ENCODE results near the gene LASP1NB.
"Not testable (repeated sequence)": the region's sequence is repeated elsewhere in the genome, so short reads cannot be mapped to it uniquely, and the experiment has no call there.

Gene LASP1NB

DNA sequence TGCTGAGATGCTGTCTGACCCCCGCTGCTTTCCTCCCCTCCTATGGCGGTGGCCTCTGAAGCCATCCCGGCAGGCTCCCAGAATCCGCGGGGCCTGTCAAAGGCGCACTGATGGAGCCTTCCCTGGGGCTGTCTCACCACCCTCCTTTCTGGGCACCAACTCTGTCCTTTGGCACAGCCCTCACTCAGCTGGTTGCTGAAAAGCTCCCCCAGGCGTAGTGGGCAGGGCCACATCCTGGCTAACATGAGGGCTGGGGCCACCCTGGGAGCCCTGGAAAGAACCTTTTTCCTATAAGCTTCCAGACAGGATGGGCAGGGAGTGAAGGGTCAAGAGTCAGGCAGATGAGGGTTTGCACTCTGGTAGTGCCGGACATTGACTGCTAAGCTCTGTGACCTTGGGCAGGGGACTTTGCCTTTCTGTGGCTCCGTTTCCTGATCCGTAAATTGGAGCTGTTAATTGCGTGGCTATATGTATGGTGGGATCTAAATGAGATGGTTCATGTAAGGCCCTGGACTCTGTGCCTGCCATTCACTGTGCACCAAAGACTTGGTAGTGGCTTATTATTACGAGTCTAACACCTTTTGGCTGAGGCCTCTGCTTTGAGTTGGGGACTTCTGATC is 27.6 kb upstream of the LASP1NB start:
- ATAC-seq = peak; percentile 9

DNA sequence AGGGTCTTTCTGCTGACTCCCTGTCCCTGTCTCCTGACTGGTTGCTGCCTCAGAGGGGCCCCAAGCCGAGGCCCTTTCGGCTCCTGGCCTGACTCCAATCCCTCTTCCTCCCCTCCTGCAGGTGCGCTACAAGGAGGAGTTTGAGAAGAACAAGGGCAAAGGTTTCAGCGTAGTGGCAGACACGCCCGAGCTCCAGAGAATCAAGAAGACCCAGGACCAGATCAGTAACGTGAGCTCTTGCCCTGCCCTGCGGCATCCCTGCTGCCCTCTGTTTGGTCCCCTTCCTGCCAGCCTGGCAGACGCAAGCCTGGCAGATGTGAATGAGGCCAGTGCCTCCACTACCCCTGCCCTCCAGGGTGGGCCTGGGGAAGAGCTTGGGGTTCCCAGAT is 27.1 kb upstream of the LASP1NB start:
- no peak for ATAC-seq

DNA sequence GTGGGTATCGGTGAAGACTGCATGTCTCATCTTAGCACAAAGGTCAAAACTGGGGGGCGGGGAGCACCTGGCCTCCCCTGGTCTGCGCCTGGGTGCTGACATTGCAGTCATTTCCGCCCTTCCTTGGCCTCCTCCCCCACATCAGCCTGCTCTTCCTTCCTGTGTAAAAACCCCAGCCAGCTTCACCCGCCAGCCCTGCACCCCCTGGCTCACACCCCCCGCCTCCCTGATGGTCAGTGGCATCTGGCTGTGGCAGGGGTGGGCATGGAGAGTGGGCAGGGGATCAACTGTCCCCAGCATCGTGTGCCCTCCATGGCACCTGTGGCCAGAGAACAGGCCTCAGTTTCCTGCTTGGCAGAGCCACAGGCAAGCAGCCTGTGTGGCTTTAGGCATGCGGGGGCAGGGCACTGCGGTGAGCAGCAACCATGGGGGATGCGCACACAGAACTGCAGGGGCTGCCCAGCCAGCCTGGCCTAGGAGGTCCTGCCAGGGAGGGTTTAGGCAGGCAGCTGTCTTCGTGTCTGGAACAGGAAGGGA is 26.5 kb upstream of the LASP1NB start:
- peak; percentile 46 for ATAC-seq

DNA sequence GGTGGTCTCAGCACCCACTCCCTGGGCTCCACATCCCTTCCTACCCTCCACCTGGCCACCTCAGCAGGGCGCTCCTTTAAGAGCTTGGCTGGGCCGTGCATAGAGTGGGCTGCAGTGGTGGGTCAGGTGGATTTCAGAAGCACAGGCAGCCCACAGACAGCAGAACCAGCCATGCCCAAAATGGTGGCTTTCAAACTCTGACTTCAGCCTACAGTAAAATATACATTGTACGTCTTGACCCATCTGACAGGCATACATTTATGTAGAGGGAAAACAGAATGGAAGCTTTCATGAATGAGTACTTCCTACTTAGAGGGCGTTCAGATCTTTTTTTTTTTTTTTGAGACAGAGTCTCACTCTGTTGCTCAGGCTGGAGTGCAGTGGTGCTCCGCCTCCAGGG is 26.0 kb upstream of the LASP1NB start:
- no peak for ATAC-seq

DNA sequence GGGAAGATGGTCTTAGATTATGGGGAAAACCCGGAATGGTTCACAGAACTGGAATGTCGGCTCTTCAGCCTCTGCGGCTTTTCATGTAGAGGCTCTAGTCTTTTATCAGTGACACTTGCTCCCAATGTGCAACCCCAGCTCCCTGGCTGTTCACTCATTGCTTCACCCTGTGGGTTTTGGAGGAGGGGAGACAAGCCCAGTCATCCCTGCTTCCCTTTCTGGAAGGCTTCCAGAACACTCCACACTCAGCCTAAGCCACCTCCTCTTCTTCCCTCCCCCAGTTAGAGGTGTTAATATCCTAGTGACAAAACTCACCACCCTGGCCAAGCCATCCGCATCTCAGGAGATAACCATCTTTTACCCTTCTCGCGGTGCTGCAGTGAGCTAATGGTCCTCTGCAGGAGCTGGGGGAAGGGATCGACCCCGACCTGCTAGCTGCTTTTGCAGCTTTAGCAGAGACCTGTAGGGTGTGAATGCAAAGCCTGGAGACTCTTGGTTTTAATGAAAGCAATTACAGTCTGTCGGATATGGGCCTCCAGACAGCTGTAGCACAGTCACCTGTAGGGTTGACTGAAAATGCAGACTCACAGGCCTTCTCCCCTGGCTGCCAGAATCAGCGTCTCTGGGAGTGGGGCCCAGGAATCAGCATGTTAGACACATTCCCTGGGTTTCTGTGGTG is 24.3 kb upstream of the LASP1NB start:
- ATAC-seq = peak; percentile 9

DNA sequence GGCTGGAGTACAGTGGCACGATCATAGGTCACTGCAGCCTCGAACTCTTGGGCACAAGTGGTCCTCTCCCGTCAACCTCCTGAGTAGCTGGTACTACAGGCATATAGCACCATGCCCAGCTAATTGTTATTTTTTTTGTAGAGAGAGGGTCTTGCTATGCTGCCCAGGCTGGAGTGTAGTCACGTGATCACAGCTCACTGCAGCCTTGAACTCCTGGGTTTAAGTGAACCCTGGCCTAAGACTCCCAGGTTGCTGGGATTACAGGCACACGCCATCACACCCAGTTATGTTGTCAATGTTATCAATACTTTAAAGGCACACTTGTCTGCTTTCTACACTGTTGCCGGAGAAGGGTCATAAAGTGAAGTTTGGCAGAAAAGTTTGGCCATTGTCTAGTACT is 22.0 kb upstream of the LASP1NB start:
- ATAC-seq = no peak

DNA sequence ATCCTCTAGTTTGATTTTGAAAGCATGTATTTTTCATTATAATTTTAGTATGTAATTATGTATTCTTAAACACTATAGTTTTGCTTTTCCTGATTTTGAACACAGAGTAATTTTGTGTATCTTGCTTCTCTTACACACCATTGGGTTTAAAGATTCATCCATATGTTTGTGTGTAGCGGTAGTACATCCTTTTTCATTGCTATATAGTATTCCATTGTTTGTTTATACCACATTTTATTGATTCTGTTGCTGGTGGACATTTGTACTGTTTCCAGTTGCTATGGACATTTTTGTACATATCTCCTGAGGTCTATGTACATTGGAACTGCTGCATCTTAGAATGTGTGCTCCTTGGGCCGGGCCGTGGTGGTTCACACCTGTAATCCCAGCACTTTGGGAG is 20.5 kb upstream of the LASP1NB start:
- ATAC-seq = no peak

DNA sequence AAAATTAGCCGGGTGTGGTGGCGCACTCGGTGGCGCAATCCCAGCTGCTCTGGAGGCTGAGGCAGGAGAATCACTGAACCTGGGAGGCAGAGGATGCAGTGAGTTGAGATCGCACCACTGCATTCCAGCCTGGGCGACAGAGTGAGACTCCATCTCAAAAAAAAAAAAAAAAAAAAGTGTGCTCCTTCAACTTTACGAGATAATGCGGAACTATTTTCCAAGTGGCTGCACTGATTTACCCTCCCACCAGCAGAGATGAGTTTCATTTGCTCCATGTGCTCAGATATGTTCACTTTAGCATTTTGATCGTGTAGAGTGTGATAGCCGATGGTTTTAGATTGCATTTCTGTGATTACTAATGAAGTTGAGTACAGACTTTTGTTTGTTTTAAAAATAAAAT is 20.0 kb upstream of the LASP1NB start:
- no peak for ATAC-seq

DNA sequence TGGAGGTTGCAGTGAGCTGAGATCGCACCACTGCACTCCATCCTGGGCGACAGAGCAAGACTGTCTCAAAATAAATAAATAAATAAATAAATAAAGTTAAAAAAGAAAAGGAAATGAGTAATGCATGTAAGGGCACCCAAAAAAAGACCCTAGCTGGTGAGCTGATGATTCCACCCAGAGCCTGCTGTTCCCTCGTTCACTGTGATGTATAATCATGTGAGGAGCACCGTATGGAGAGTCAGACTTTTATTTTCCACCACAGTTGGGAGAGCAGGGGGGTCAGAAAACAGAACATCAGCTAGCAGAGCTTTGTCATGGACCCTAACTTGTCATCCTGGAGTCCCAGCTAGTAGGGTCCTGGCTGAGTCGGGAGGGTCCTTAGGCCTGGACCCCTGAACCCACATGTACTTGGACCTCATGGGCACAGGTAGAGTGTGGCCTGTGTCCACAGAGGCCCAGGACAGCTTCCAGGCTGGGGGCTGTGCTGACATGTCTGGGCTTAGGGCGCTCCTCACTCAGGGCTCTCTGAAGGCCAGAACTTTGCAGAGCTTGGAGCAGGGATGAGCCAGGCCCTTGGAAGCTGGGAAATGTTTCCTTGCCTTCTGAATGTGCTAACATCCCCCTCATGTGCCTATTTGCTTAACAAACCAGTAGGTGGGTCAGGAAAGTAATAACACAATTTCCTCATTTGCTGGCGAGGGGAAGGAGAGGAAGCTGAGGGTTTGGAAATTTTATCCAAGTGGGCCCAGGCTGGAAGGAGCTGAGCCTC is 18.8 kb upstream of the LASP1NB start:
- ATAC-seq = no peak

DNA sequence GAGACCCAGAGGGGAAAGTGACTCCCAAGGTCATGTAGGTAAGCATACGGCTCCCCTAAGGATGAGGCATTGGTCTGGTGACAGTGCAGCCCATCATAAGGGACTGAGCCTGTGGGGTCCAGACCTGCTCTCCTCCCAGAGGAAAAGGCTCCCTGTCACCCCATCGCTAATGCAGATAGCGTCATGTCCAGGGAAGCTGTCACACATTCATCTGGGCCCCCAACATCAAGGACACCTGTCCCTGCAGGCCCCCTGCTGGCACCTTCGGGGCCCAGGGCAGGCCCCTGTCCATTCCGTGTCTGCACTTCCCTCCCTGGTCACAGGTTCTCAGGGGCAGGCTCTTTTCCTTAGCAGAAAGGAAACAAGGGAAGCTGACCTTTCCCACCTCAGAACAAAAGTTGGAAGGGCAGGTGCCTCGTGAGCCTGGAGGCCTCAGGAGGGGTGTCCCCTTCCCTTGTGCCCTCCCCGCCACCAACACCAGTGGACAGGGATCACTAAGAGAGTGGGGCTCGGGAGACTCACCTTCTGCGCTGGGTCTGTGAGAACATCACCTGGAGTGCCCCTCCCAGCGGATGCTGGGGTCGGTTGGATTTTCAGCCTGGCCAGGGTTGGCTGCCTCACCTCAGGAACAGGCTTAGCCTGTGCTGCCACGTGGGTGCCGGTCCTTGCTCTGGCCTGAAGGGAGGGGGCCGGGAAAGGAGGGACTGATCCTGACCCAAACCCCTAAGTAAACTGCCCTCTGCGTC is 17.3 kb upstream of the LASP1NB start:
- ATAC-seq = peak; percentile 62

DNA sequence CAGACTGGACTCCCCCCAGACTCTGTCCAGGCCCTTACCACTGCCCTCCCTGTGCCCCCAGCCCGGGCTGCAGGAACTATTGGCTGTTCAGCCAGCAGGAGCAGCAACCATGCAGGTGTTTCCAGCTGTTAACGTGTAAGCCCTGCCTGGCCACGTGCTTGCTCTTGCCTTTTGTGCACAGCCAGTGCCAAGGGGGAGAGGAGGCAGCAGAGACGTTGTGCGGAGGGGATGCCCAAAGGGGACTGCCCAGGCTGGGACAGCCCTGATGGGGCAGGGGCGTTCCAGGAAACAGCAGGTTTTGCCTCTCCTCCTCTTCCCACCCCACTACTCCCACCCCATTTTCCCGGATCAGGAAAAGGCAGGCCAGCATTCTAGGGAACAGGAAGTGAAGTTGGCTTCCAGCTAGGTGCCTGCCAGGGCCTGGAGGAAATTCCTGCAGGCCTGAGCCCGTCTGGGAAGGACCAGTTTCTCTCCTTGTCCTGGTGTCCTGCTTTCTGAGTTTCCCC is 16.7 kb upstream of the LASP1NB start:
- ATAC-seq = peak; percentile 66

DNA sequence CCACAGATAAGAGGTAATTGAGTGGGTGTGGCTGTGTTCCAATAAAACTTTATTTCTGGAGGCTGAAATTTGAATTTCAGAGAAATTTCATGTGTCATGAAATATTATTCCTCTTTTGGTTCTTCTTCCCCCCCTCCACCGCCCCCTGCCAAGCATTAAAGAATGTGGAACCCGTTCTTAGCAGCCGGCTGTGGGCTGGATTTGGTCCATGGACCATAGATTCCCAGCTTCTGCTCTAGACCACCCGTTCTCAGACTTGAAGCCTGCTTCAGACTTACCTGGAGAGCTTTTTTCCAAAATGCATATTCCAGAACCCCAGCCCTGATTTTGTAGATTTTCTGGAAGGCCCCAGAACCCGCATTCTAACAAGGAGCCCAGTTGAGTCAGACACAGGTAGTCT is 15.1 kb upstream of the LASP1NB start:
- ATAC-seq = no peak

DNA sequence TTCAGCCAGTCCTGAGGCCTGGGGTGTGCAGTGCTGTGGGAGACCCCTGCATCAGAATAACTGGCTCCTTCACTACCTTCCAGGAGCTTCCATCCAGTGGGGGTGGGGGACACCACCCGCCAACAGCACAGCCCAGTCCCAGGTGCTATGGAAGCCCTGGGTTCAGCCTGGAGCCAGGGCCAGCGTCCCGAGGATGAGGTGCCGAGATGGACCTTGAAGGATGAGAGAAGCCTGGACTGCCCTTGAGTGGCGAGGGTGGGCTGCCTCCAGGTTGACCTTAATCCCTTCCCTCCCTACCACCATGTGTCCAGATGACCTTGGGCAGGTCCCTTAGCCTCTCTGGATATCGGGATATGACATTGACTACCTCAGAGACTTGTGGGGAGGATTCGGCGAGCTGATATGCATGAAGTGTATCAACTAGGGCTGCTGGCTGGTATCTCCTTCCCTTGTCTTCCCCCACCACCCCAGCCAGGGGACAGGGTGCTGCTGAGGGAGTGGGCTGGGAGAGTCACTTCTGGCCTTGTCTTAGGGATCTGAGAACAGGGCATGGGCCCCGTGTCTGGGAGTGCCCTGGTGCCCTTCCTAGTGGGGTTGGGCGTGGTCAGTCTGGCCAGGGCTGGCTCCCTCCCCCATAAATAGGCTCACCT is 14.2 kb upstream of the LASP1NB start:
- ATAC-seq = no peak

DNA sequence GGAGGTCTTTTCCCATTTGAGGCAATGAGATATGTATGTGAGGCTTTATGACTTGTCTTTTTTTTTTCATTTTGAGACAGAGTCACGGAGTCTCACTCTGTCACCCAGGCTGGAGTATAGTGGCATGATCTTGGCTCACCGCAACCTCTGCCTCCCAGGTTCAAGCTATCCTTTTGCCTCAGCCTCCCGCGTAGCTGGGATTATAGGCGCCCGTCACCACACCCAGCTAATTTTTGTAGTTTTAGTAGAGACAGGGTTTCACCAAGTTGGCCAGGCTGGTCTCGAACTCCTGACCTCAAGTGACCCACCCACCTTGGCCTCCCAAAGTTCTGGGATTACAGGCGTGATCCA is 13.7 kb upstream of the LASP1NB start:
- not testable (repeated sequence) for ATAC-seq

DNA sequence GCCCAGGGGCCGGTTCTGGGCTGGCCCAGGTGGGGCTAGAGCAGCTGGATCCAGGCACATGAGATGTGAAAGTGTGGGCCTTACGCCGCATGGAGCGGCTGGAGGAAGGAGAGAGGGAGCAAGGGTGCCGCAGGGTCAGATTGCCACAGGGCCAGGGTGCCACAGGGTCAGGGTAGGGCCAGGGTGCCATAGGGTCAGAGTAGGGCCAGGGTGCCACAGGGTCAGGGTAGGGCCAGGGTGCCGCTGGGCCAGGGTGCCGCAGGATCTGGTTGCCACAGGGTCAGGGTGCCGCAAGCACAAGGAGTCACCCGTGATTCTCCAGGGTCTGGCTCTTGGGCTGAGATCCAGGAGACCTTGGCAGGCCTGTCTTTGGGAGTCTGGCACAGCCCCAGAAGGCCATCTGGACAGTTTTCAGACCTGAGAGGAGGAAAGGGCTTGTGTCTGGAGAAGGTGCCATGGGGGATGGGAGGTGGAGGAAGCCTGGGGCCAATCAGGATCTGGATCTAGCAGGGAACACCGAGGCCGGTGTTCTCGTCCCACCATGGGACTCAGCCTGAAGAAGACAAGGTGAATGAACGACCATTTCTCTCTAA is 13.1 kb upstream of the LASP1NB start:
- ATAC-seq = no peak

DNA sequence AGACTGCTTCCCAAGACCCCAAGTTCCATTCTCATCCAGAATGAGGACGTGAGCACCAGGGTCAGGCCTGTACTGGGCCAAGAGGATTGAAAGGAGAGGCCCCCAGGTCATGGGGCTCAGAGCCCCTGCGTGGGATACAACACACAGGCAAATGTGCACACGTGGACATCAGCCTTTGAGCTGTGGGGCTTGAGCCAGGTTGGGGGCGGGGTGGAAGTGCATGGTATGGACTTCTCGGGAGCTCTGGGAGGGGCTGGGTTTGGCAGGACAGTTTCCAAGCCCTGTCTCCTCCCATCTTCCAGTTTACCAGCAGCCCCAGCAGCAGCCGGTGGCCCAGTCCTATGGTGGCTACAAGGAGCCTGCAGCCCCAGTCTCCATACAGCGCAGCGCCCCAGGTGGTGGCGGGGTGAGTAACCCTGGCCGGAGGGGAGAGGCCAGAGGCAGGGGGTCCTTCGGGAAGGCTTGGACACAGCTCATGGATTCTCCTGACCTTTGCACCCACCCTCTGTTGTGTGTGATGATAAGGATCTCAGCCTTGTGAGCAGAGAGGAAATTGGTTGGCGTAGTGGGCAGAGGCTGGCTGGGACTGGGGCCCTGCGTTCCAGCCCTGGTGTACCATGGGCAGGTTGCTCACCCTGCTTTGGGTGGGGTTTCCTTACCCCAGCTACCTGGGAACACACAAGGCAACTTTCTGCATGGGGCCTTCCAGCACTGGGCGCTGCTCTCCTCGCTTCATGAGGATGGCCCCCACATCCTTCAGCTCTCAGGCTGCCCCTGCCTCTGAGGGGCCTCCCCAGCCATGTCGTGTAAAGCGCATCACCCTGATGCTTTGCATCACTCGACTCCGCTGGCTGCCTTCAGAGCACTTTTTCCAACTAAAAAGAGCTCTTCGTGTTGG is 10.4 kb upstream of the LASP1NB start:
- no peak for ATAC-seq

DNA sequence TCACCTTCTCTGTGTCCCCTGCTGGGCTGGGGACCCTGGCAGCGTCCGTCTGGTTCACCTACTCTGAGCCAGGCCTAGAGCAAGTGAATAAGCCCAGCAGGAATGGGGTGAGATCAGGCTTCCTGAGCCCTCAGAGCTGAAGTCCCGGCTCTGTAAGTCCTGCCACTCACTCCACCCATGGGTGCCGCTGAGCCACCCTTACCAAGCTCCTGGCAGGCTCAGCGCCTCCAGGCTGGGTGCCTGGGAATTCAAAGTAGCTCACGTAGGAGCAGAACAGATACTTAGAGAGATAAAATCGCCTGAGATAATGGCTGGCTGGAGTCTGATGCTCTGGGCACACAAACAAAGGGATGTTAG is 9.8 kb upstream of the LASP1NB start:
- no peak for ATAC-seq

DNA sequence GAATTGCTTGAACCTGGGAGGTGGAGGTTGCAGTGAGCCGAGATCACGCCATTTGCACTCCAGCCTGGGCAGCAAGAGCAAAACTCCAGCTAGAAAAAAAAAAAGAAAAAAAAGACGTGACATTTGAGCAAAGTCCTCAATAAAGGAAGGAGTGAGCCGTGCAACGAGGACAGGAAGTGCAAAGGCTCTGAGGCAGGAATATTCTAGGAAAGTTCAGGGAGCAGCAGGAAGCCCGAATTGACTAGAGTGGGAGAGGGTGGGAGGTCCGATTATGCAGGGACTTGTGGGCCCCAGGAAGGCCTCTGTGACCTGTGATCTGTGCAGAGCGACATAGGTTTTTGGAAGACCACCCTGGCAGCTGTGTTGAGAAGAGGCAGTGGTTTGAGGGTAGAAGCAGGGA is 8.6 kb upstream of the LASP1NB start:
- no peak for ATAC-seq

DNA sequence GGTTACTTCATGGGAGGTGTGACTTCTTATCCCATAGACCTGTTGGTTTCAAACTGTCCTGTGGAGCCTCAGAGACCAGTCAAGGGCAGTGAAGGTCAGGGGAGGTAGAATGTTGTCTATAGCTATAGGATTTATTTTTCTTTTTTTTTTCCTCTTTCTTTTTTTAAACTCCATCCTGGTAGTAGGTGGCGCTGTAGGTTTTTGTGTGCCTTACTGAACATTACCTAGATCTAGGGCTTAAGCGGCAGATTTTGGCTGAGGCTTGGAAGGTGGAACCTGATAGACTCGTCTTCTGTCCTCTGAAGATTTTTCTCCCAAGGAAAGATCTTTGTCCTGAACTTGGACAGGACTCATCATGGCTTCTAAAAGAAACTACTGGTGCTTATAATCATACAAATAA is 8.2 kb upstream of the LASP1NB start:
- ATAC-seq = peak; percentile 16

DNA sequence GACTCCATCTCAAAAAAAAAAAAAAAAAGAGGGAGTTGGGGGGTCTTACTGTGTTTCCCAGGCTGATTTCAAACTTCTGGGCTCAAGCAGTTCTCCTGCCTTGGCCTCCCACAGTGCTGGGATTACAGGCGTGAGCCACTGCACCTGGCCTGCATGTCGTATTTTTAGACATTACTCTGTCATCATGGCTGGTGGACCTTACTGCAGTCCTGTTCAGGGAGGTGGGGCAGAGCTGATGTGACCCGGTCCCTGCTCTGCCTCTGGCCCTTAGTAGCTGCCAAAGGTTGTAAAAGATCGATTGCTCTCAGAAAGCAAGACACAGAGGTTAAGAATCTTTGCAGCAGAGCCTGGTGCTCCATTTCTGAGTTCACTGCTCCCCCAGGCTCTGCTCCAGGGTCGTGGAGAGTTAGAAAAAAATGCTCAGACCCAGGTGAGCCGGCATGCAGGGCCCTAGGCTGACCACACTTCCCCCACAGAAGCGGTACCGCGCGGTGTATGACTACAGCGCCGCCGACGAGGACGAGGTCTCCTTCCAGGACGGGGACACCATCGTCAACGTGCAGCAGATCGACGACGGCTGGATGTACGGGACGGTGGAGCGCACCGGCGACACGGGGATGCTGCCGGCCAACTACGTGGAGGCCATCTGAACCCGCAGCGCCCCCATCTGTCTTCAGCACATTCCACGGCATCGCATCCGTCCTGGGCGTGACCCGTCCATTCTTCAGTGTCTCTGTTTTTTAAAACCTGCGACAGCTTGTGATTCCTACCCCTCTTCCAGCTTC is 7.1 kb upstream of the LASP1NB start:
- no peak for ATAC-seq
